Activated CD4-positive, alpha-beta T cell treated with anti-CD3 and anti-CD28 coated beads for 36 hours (primary cell): ENCODE results near the gene TIPRL. TPM values are rescaled to one million over a fixed set of nuclear protein-coding genes. Genes with fewer than 3 reads are reported as not detected.

Experiments
- ATAC-seq: fragments of 200-7000 bp; cut with Tn5 transposase; one replicate; pipeline ENCODE4 v1.10.0; 2021; ENCODE audit warnings: mild to moderate bottlenecking, moderate library complexity
- CTCF ChIA-PET: fragments of 350-600 bp; sonication (Branson Sonifier 250); formaldehyde crosslinking; loops from one replicate; lab custom pipeline; 2021; ENCODE audit warnings: antibody characterized with exemption; lab: Charles Lee
- POLR2A ChIA-PET: fragments of 350-600 bp; sonication (Branson Sonifier 250); formaldehyde crosslinking; loops from one replicate; lab custom pipeline; 2021; ENCODE audit warnings: antibody characterized with exemption, inconsistent platforms; lab: Charles Lee
- DNase-seq: peaks from one replicate; pipeline ENCODE4 v3.0.0-alpha.2; 2020
- H3K27ac Mint-ChIP-seq: one replicate; pipeline ENCODE4 v1.8.0; 2021; ENCODE audit warnings: mixed read lengths
- H3K27me3 Mint-ChIP-seq: one replicate; pipeline ENCODE4 v1.8.0; 2021; ENCODE audit warnings: mixed read lengths
- H3K36me3 Mint-ChIP-seq: one replicate; pipeline ENCODE4 v1.8.0; 2021; ENCODE audit warnings: low read depth, mixed read lengths
- H3K4me1 Mint-ChIP-seq: one replicate; pipeline ENCODE4 v1.8.0; 2021; ENCODE audit warnings: mixed read lengths
- H3K4me3 Mint-ChIP-seq: one replicate; pipeline ENCODE4 v1.8.0; 2021; ENCODE audit warnings: mild to moderate bottlenecking, moderate library complexity, mixed read lengths
- H3K9me3 Mint-ChIP-seq: one replicate; pipeline ENCODE4 v1.8.0; 2021; ENCODE audit warnings: low read depth, mixed read lengths
- intact Hi-C, 2 experiments: fragments of 100-400 bp; cut with DNase I in 1 of 2; cut with micrococcal nuclease in 1 of 2; formaldehyde crosslinking; loops; one replicate each; pipeline versions ENCODE4 v1.14.2 to v1.15.1; 2022 to 2024; cut with DNase I, micrococcal nuclease
- total RNA-seq, 2 experiments: library from RNA; stranded (reverse); gene quantifications; one replicate each; pipeline ENCODE4 v1.2.3, GENCODE V29; 2021

The TIPRL gene
- total RNA-seq, result 10 to 100 TPM; 52.5 to 57.5 TPM

- H3K9me3 Mint-ChIP-seq, result no peaks in the 10 kb centered on the region
- ATAC-seq, result peak; percentile 90
- ChIA-PET CTCF (interaction anchor here (0.6 to 2.3 kb wide), 4 partner anchors 10 to 290 kb away, joined by 3 to 8 read pairs (median 4); no protein-coding TSS in a partner anchor), POLR2A (no interaction called here)
- H3K27ac Mint-ChIP-seq, result no peak within 1 kb of the TSS
- intact Hi-C loops, result loop anchor here (1.0 to 5.0 kb wide), 15 partner anchors 39 to 1340 kb away; partner anchors contain the start of genes DCAF6 (in 2 of the 2), GPR161 (in 1 of the 2), MPC2 (in 1 of the 2) and NME7 (in 1 of the 2)
- no peak within 1 kb of the TSS for H3K4me3 Mint-ChIP-seq
- H3K36me3 Mint-ChIP-seq, result peaks cover 3% of the 10 kb centered on the region
- peaks cover 9% of the 10 kb centered on the region for H3K4me1 Mint-ChIP-seq
- no peaks in the 10 kb centered on the region for H3K27me3 Mint-ChIP-seq
- peak; percentile 97 for DNase-seq
Measured at GRCh38 chr1:168178638-168179437, at the start of gene TIPRL. TIPRL (plus strand) TSS chr1:168178962; CDS start chr1:168179078, 116 bp downstream.

- H3K36me3 Mint-ChIP-seq, result no peaks in the 10 kb centered on the region
- H3K4me3 Mint-ChIP-seq, result no peak overlapping the region
- ChIA-PET CTCF (interaction anchor here (0.6 to 1.9 kb wide), 5 partner anchors 13 to 180 kb away, joined by 3 to 7 read pairs (median 3); no protein-coding TSS in a partner anchor), POLR2A (interaction anchor here (0.6 kb wide), 1 partner anchor 26 kb away, joined by 3 read pairs; no protein-coding TSS in a partner anchor)
- H3K4me1 Mint-ChIP-seq, result no peaks in the 10 kb centered on the region
- intact Hi-C loops, result no loop called here
- H3K27me3 Mint-ChIP-seq, result peaks cover 36% of the 10 kb centered on the region
- H3K9me3 Mint-ChIP-seq, result peaks cover 3% of the 10 kb centered on the region
- ATAC-seq (no peak), DNase-seq (no peak)
- no peak overlapping the region for H3K27ac Mint-ChIP-seq
Measured at GRCh38 chr1:168129933-168130332, 48.8 kb upstream of the TIPRL start.

GRCh38 chr1:168134132-168134531, 44.6 kb upstream of the TIPRL start:
- peaks cover 49% of the 10 kb centered on the region for H3K27me3 Mint-ChIP-seq

GRCh38 chr1:168134642-168135041, 44.1 kb upstream of the TIPRL start:
- Mint-ChIP-seq H3K27me3 (peaks cover 47% of the 10 kb centered on the region), H3K4me3 (no peak overlapping the region), H3K27ac (no peak overlapping the region), H3K4me1 (peaks cover 32% of the 10 kb centered on the region), H3K36me3 (no peaks in the 10 kb centered on the region), H3K9me3 (no peaks in the 10 kb centered on the region)
- ATAC-seq, result no peak
- no peak for DNase-seq
- intact Hi-C loops, result loop anchor here (5.0 kb wide), 4 partner anchors 43 to 188 kb away; partner anchors contain the start of genes SFT2D2 (in 1 of the 2) and TIPRL (in 1 of the 2)
- CTCF ChIA-PET, result interaction anchor here (0.6 to 3.5 kb wide), 3 partner anchors 9 to 296 kb away, joined by 3 to 13 read pairs (median 6); no protein-coding TSS in a partner anchor
- POLR2A ChIA-PET, result no interaction called here

More at GRCh38 chr1:168134132-168134531, 44.6 kb upstream of the TIPRL start:
- Mint-ChIP-seq H3K27ac (no peak overlapping the region), H3K4me3 (no peak overlapping the region), H3K9me3 (no peaks in the 10 kb centered on the region), H3K4me1 (peaks cover 26% of the 10 kb centered on the region), H3K36me3 (no peaks in the 10 kb centered on the region)
- ChIA-PET POLR2A (interaction anchor here (0.6 kb wide), 1 partner anchor 418 kb away, joined by 7 read pairs; no protein-coding TSS in a partner anchor), CTCF (interaction anchor here (0.6 to 3.5 kb wide), 3 partner anchors 11 to 296 kb away, joined by 3 to 13 read pairs (median 3); no protein-coding TSS in a partner anchor)
- intact Hi-C loops, result no loop called here
- ATAC-seq, result no peak
- DNase-seq, result no peak

- Mint-ChIP-seq H3K4me1 (peaks cover 38% of the 10 kb centered on the region), H3K4me3 (peak overlapping the region; percentile 73), H3K9me3 (no peaks in the 10 kb centered on the region), H3K36me3 (no peaks in the 10 kb centered on the region), H3K27me3 (peaks cover 43% of the 10 kb centered on the region), H3K27ac (no peak overlapping the region)
- ATAC-seq (no peak), DNase-seq (no peak)
- ChIA-PET POLR2A (no interaction called here), CTCF (interaction anchor here (0.6 to 3.5 kb wide), 3 partner anchors 8 to 225 kb away, joined by 3 to 13 read pairs (median 6); no protein-coding TSS in a partner anchor)
- intact Hi-C loops, result loop anchor here (5.0 kb wide), 4 partner anchors 42 to 187 kb away; partner anchors contain the start of genes SFT2D2 (in 1 of the 2) and TIPRL (in 1 of the 2)
Measured at GRCh38 chr1:168135116-168135920, 43.4 kb upstream of the TIPRL start.

- ATAC-seq, result peak; percentile 7
- Mint-ChIP-seq H3K27me3 (peaks cover 41% of the 10 kb centered on the region), H3K9me3 (no peaks in the 10 kb centered on the region), H3K4me1 (peaks cover 40% of the 10 kb centered on the region), H3K27ac (no peak overlapping the region), H3K4me3 (peak overlapping the region; percentile 73), H3K36me3 (no peaks in the 10 kb centered on the region)
- intact Hi-C loops, result loop anchor here (5.0 kb wide), 4 partner anchors 41 to 186 kb away; partner anchors contain the start of genes SFT2D2 (in 1 of the 2) and TIPRL (in 1 of the 2)
- ChIA-PET POLR2A (no interaction called here), CTCF (interaction anchor here (3.5 kb wide), 1 partner anchor 9 kb away, joined by 13 read pairs; no protein-coding TSS in a partner anchor)
- peak; percentile 20 for DNase-seq
Measured at GRCh38 chr1:168135921-168136708, 42.6 kb upstream of the TIPRL start.

- peaks cover 37% of the 10 kb centered on the region for H3K27me3 Mint-ChIP-seq
- H3K27ac Mint-ChIP-seq, result peak within 1 kb of the TSS; percentile 61
- peak within 1 kb of the TSS; percentile 73 for H3K4me3 Mint-ChIP-seq
- ATAC-seq (no peak), DNase-seq (peak; percentile 40)
- intact Hi-C loops, result loop anchor here (5.0 kb wide), 4 partner anchors 40 to 185 kb away; partner anchors contain the start of genes SFT2D2 (in 1 of the 2) and TIPRL (in 1 of the 2)
- no peaks in the 10 kb centered on the region for H3K36me3 Mint-ChIP-seq
- peaks cover 40% of the 10 kb centered on the region for H3K4me1 Mint-ChIP-seq
- H3K9me3 Mint-ChIP-seq, result no peaks in the 10 kb centered on the region
- ChIA-PET CTCF (interaction anchor here (0.7 to 3.5 kb wide), 3 partner anchors 8 to 706 kb away, joined by 3 to 13 read pairs (median 8); no protein-coding TSS in a partner anchor), POLR2A (no interaction called here)
Measured at GRCh38 chr1:168136709-168137514, 41.9 kb upstream of the TIPRL start, which contains the start of gene GPR161. GPR161 (minus strand) TSS chr1:168136930; CDS start chr1:168104850, 32,080 bp downstream.

GRCh38 chr1:168137515-168137821, 41.3 kb upstream of the TIPRL start:
- H3K36me3 Mint-ChIP-seq, result no peaks in the 10 kb centered on the region
- intact Hi-C loops, result loop anchor here (5.0 kb wide), 4 partner anchors 40 to 185 kb away; partner anchors contain the start of genes SFT2D2 (in 1 of the 2) and TIPRL (in 1 of the 2)
- DNase-seq, result no peak
- CTCF ChIA-PET, result interaction anchor here (0.6 to 2.0 kb wide), 3 partner anchors 55 to 706 kb away, joined by 3 to 8 read pairs (median 3); no protein-coding TSS in a partner anchor
- no peaks in the 10 kb centered on the region for H3K9me3 Mint-ChIP-seq
- peak overlapping the region; percentile 61 for H3K27ac Mint-ChIP-seq
- peak overlapping the region; percentile 73 for H3K4me3 Mint-ChIP-seq
- ATAC-seq, result no peak
- peaks cover 37% of the 10 kb centered on the region for H3K27me3 Mint-ChIP-seq
- POLR2A ChIA-PET, result no interaction called here
- peaks cover 40% of the 10 kb centered on the region for H3K4me1 Mint-ChIP-seq

- no peak for DNase-seq
- H3K4me3 Mint-ChIP-seq, result no peak overlapping the region
- H3K27me3 Mint-ChIP-seq, result peaks cover 33% of the 10 kb centered on the region
- H3K27ac Mint-ChIP-seq, result no peak overlapping the region
- no peaks in the 10 kb centered on the region for H3K9me3 Mint-ChIP-seq
- peak; percentile 45 for ATAC-seq
- intact Hi-C loops, result loop anchor here (1.0 to 5.0 kb wide), 6 partner anchors 39 to 1229 kb away; partner anchors contain the start of genes NME7 (in 1 of the 2), SFT2D2 (in 1 of the 2) and TIPRL (in 1 of the 2)
- ChIA-PET CTCF (interaction anchor here (1.0 to 2.0 kb wide), 3 partner anchors 9 to 98 kb away, joined by 3 to 8 read pairs (median 3); no protein-coding TSS in a partner anchor), POLR2A (no interaction called here)
- H3K36me3 Mint-ChIP-seq, result no peaks in the 10 kb centered on the region
- peaks cover 40% of the 10 kb centered on the region for H3K4me1 Mint-ChIP-seq
Measured at GRCh38 chr1:168138134-168138533, 40.6 kb upstream of the TIPRL start.
